ENCODE data around the gene GPR31.

GPR31 gene

GRCh38 chr6:167163476-167164011 lies 5.8 kb upstream of the GPR31 start:
- Histone ChIP-seq H3K9me2 (replicated peaks; ENCODE audit: low read depth, low read length) (no peaks in the 10 kb centered on the region), H3F3A (ENCODE audit: low read depth) (no peaks in the 10 kb centered on the region), H3K4me2 (ENCODE audit: low read depth, low read length, poor library complexity, severe bottlenecking) (no peak overlapping the region), H3K36me3 (ENCODE audit: insufficient read depth, low read length) (no peaks in the 10 kb centered on the region), H2AFZ (ENCODE audit: low read length) (no peak overlapping the region), H3K9me3 (ENCODE audit: insufficient read depth, low read depth, low read length) (no peaks in the 10 kb centered on the region), H3K4me3 (ENCODE audit: low read length, poor library complexity, severe bottlenecking) (no peak overlapping the region), H3K27me3 (ENCODE audit: insufficient read depth, low read length, poor library complexity, severe bottlenecking) (no peaks in the 10 kb centered on the region), H3K79me2 (ENCODE audit: insufficient read depth, low read length) (no peaks in the 10 kb centered on the region), H3K9ac (ENCODE audit: low read depth, low read length, poor library complexity, severe bottlenecking) (no peak overlapping the region), H3K4me1 (ENCODE audit: insufficient read depth, low read length, poor library complexity, severe bottlenecking) (no peaks in the 10 kb centered on the region), H4K20me1 (ENCODE audit: insufficient read depth, low read length, poor library complexity, severe bottlenecking) (no peaks in the 10 kb centered on the region)
- no peak for TF ChIP-seq EZH2phosphoT487 (IDR thresholded peaks at IDR 0.05; ENCODE audit: borderline replicate concordance)
- TF ChIP-seq, protein P1, sequence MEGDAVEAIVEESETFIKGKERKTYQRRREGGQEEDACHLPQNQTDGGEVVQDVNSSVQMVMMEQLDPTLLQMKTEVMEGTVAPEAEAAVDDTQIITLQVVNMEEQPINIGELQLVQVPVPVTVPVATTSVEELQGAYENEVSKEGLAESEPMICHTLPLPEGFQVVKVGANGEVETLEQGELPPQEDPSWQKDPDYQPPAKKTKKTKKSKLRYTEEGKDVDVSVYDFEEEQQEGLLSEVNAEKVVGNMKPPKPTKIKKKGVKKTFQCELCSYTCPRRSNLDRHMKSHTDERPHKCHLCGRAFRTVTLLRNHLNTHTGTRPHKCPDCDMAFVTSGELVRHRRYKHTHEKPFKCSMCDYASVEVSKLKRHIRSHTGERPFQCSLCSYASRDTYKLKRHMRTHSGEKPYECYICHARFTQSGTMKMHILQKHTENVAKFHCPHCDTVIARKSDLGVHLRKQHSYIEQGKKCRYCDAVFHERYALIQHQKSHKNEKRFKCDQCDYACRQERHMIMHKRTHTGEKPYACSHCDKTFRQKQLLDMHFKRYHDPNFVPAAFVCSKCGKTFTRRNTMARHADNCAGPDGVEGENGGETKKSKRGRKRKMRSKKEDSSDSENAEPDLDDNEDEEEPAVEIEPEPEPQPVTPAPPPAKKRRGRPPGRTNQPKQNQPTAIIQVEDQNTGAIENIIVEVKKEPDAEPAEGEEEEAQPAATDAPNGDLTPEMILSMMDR (conservative IDR thresholded peaks at IDR 0.05; ENCODE audit: low read length), result no peak

- Histone ChIP-seq H3K9me3 (ENCODE audit: insufficient read depth, low read depth, low read length) (no peaks in the 10 kb centered on the region), H3K79me2 (ENCODE audit: insufficient read depth, low read length) (no peaks in the 10 kb centered on the region), H3K36me3 (ENCODE audit: insufficient read depth, low read length) (no peaks in the 10 kb centered on the region), H3K9ac (ENCODE audit: low read depth, low read length, poor library complexity, severe bottlenecking) (no peak overlapping the region), H3F3A (ENCODE audit: low read depth) (no peaks in the 10 kb centered on the region), H3K4me3 (ENCODE audit: low read length, poor library complexity, severe bottlenecking) (no peak overlapping the region), H2AFZ (ENCODE audit: low read length) (no peak overlapping the region), H3K9me2 (replicated peaks; ENCODE audit: low read depth, low read length) (no peaks in the 10 kb centered on the region), H3K27me3 (ENCODE audit: insufficient read depth, low read length, poor library complexity, severe bottlenecking) (no peaks in the 10 kb centered on the region), H3K4me1 (ENCODE audit: insufficient read depth, low read length, poor library complexity, severe bottlenecking) (no peaks in the 10 kb centered on the region), H3K4me2 (ENCODE audit: low read depth, low read length, poor library complexity, severe bottlenecking) (no peak overlapping the region), H4K20me1 (ENCODE audit: insufficient read depth, low read length, poor library complexity, severe bottlenecking) (no peaks in the 10 kb centered on the region)
- TF ChIP-seq, protein P1 (conservative IDR thresholded peaks at IDR 0.05; ENCODE audit: low read length), result no peak
- no peak for TF ChIP-seq EZH2phosphoT487 (IDR thresholded peaks at IDR 0.05; ENCODE audit: borderline replicate concordance)
Measured at GRCh38 chr6:167162591-167162990, 4.8 kb upstream of the GPR31 start.

- Histone ChIP-seq H3K36me3 (ENCODE audit: insufficient read depth, low read length) (no peaks in the 10 kb centered on the region), H3K4me2 (ENCODE audit: low read depth, low read length, poor library complexity, severe bottlenecking) (no peak overlapping the region), H3K4me3 (ENCODE audit: low read length, poor library complexity, severe bottlenecking) (no peak overlapping the region), H3K4me1 (ENCODE audit: insufficient read depth, low read length, poor library complexity, severe bottlenecking) (no peaks in the 10 kb centered on the region), H3K27me3 (ENCODE audit: insufficient read depth, low read length, poor library complexity, severe bottlenecking) (no peaks in the 10 kb centered on the region), H3K9ac (ENCODE audit: low read depth, low read length, poor library complexity, severe bottlenecking) (no peak overlapping the region), H3K9me2 (replicated peaks; ENCODE audit: low read depth, low read length) (no peaks in the 10 kb centered on the region), H3K9me3 (ENCODE audit: insufficient read depth, low read depth, low read length) (no peaks in the 10 kb centered on the region), H3F3A (ENCODE audit: low read depth) (no peaks in the 10 kb centered on the region), H3K79me2 (ENCODE audit: insufficient read depth, low read length) (no peaks in the 10 kb centered on the region), H4K20me1 (ENCODE audit: insufficient read depth, low read length, poor library complexity, severe bottlenecking) (no peaks in the 10 kb centered on the region), H2AFZ (ENCODE audit: low read length) (no peak overlapping the region)
- TF ChIP-seq EZH2phosphoT487 (IDR thresholded peaks at IDR 0.05; ENCODE audit: borderline replicate concordance), result no peak
- TF ChIP-seq, protein P1 (conservative IDR thresholded peaks at IDR 0.05; ENCODE audit: low read length), result no peak
Measured at GRCh38 chr6:167161851-167162467, 4.2 kb upstream of the GPR31 start.

All from Loucy (cell line).